22Rv1 (cell line): Measurements from ENCODE around the gene PDE4B.

Experiments
- CTCF ChIP-seq: fragments of 450-650 bp; IDR thresholded peaks from 2 replicates; pipeline ENCODE4 v1.5.1; 2017; ENCODE audit warnings: mild to moderate bottlenecking
- ZFX ChIP-seq: fragments of 450-650 bp; IDR thresholded peaks from 2 replicates; pipeline ENCODE4 v1.6.1; 2017; ENCODE audit warnings: antibody characterized with exemption, borderline replicate concordance

GRCh38 chr1:65985393-65986066 is 192.8 kb downstream of the PDE4B start:
- TF ChIP-seq CTCF (no peak), ZFX (no peak)
